ENCODE measurements around the gene CHFR. TPM values are rescaled to one million over a fixed set of nuclear protein-coding genes. Genes with fewer than 3 reads are reported as not detected.
"Not testable (repeated sequence)": the region's sequence is repeated elsewhere in the genome, so short reads cannot be mapped to it uniquely, and the experiment has no call there.

CHFR gene
- total and polyA plus RNA-seq, 8 donors = 14.7 to 107 (median 59.2) TPM

GRCh38 chr12:132837693-132838409, 49.6 kb downstream of the CHFR start:
- H3K27ac ChIP-seq = peak overlapping the region in 3 of 5 donors; percentile 20 to 52 (median 49)
- 67 to 84% (median 83%) methylated on average over 24 to 27 of the region's 27 CpGs for WGBS, 5 donors
- H3K27me3 ChIP-seq = no peaks in the 10 kb centered on the region
- peaks cover 0 to 17% (median 6%) of the 10 kb centered on the region in 4 donors for H3K4me1 ChIP-seq
- no peaks in the 10 kb centered on the region for H3K9me3 ChIP-seq
- peaks cover 29 to 81% (median 64%) of the 10 kb centered on the region in 4 donors for H3K36me3 ChIP-seq
- DNase-seq = peak in 1 of 2 donors; percentile 27
- no peak overlapping the region for H3K4me3 ChIP-seq
- no peak for TF ChIP-seq POLR2A (IDR thresholded peaks at IDR 0.05)
- no peak for TF ChIP-seq EP300 (IDR thresholded peaks at IDR 0.05)
- no peak for TF ChIP-seq POLR2AphosphoS5 (IDR thresholded peaks at IDR 0.05)
- no peak for TF ChIP-seq CTCF (IDR thresholded peaks at IDR 0.05)
- intact Hi-C loops (cut with DNase I; ENCODE audit: low total_unique reads) = no loop called here

- WGBS, 5 donors = 71 to 85% (median 75%) methylated on average over 5 of the region's 5 CpGs
These were observed 50.5 kb downstream of the CHFR start for GRCh38 chr12:132836795-132837331.

GRCh38 chr12:132836230-132836629, 51.2 kb downstream of the CHFR start:
- H3K27ac ChIP-seq; DNase-seq; H3K4me3 ChIP-seq; intact Hi-C loops (cut with DNase I; ENCODE audit: low total_unique reads); H3K27me3 ChIP-seq; H3K9me3 ChIP-seq: not testable (repeated sequence)
- Histone ChIP-seq H3K36me3 (peaks cover 14 to 77% (median 58%) of the 10 kb centered on the region in 4 donors), H3K4me1 (peaks cover 0 to 17% (median 6%) of the 10 kb centered on the region in 4 donors)
- 79 to 95% (median 85%) methylated on average over 6 to 26 of the region's 30 CpGs for WGBS, 5 donors

More at GRCh38 chr12:132836795-132837331, 50.5 kb downstream of the CHFR start:
- Histone ChIP-seq H3K4me1 (peaks cover 0 to 17% (median 6%) of the 10 kb centered on the region in 4 donors), H3K27me3 (no peaks in the 10 kb centered on the region), H3K27ac (peak overlapping the region in 1 of 5 donors; percentile 20), H3K36me3 (peaks cover 20 to 79% (median 63%) of the 10 kb centered on the region in 4 donors), H3K4me3 (no peak overlapping the region), H3K9me3 (no peaks in the 10 kb centered on the region)
- TF ChIP-seq EP300 (IDR thresholded peaks at IDR 0.05) (no peak), POLR2AphosphoS5 (IDR thresholded peaks at IDR 0.05) (no peak), CTCF (IDR thresholded peaks at IDR 0.05) (no peak), POLR2A (IDR thresholded peaks at IDR 0.05) (no peak)
- no peak for DNase-seq
- intact Hi-C loops (cut with DNase I; ENCODE audit: low total_unique reads) = no loop called here

- H3K4me1 ChIP-seq = peaks cover 0 to 17% (median 6%) of the 10 kb centered on the region in 4 donors
- H3K27ac ChIP-seq = no peak overlapping the region
- no peaks in the 10 kb centered on the region for H3K27me3 ChIP-seq
- no peak for TF ChIP-seq CTCF (IDR thresholded peaks at IDR 0.05)
- TF ChIP-seq POLR2A (IDR thresholded peaks at IDR 0.05) = no peak
- TF ChIP-seq EP300 (IDR thresholded peaks at IDR 0.05) = no peak
- TF ChIP-seq POLR2AphosphoS5 (IDR thresholded peaks at IDR 0.05) = no peak
- intact Hi-C loops (cut with DNase I; ENCODE audit: low total_unique reads) = no loop called here
- WGBS, 5 donors = 90 to 96% (median 90%) methylated on average over 28 to 42 of the region's 42 CpGs
- no peak for DNase-seq
- H3K9me3 ChIP-seq = no peaks in the 10 kb centered on the region
- peaks cover 9 to 68% (median 50%) of the 10 kb centered on the region in 4 donors for H3K36me3 ChIP-seq
- H3K4me3 ChIP-seq = no peak overlapping the region
These were observed 52.1 kb downstream of the CHFR start for GRCh38 chr12:132835076-132836025.

Measured in stomach (tissue), 9 donors.